Sigmoid colon (tissue), 7 donors: ENCODE data around the gene COL23A1. TPM values are rescaled to one million over a fixed set of nuclear protein-coding genes. Genes with fewer than 3 reads are reported as not detected.
A peak's percentile ranks its signal among the peaks of the same experiment; 100 is the strongest.

Source experiments
- DNase-seq: peaks from one replicate; pipeline ENCODE4 v3.0.0-alpha.2; 2019
- H3K27ac ChIP-seq, 4 donors: fragments of 200-600 bp; sonication (generic); one replicate each; pipeline ENCODE4 v1.5.1; 2016 to 2019; ENCODE audit warnings: mild to moderate bottlenecking in 1 of 4
- H3K27me3 ChIP-seq, 3 donors: fragments of 200-600 bp; sonication (generic); one replicate each; pipeline ENCODE4 v1.5.1; 2019; ENCODE audit warnings: mild to moderate bottlenecking in 1 of 3
- H3K36me3 ChIP-seq, 4 donors: fragments of 200-600 bp; sonication (generic); one replicate each; pipeline ENCODE4 v1.5.1; 2016 to 2019
- H3K4me1 ChIP-seq, 4 donors: fragments of 200-600 bp; sonication (generic); one replicate each; pipeline ENCODE4 v1.5.1; 2017 to 2019
- H3K4me3 ChIP-seq, 4 donors: fragments of 200-600 bp; sonication (generic); one replicate each; pipeline ENCODE4 v1.5.1; 2017 to 2019; ENCODE audit warnings: mild to moderate bottlenecking in 2 of 4, moderate library complexity in 1 of 4
- H3K9me3 ChIP-seq, 4 donors: fragments of 200-600 bp in 3 of 4; sonication (generic) in 3 of 4; one replicate each; pipeline versions ENCODE4 v1.5.1 to v1.6.1; 2013 to 2019
- CTCF ChIP-seq, 4 experiments: fragments of 450-650 bp in 3 of 4; fragments of 200-600 bp in 1 of 4; IDR thresholded peaks; one replicate each; pipeline ENCODE4 v1.5.1; 2016 to 2019; ENCODE audit warnings: antibody characterized with exemption in 4 of 4, mild to moderate bottlenecking in 3 of 4, moderate library complexity in 2 of 4
- EP300 ChIP-seq, 4 donors: sonication (generic); formaldehyde crosslinking; IDR thresholded peaks; one replicate each; pipeline ENCODE4 v1.6.1; 2017; ENCODE audit warnings: antibody characterized with exemption in 4 of 4
- POLR2A ChIP-seq, 2 donors: fragments of 450-650 bp; IDR thresholded peaks; one replicate each; pipeline ENCODE4 v1.6.1; 2016; ENCODE audit warnings: antibody characterized with exemption in 2 of 2, mild to moderate bottlenecking in 2 of 2, moderate library complexity in 2 of 2
- POLR2AphosphoS5 ChIP-seq, 4 donors: sonication (generic); formaldehyde crosslinking; IDR thresholded peaks; one replicate each; pipeline ENCODE4 v1.6.1; 2017; ENCODE audit warnings: antibody characterized with exemption in 4 of 4
- whole genome bisulfite sequencing, 2 donors: extraction: QIAGEN DNeasy Blood & Tissue Kit; methylation state at CpG; one replicate each; pipeline ENCODE4 v1.1.7; 2013; 5-methylcytosine and 5-hydroxymethylcytosine counted together
- intact Hi-C: fragments of 100-400 bp; cut with DNase I; formaldehyde crosslinking; loops from one replicate; pipeline ENCODE4 v1.15.1; 2023
- polyA plus RNA-seq, 3 donors: library from polyadenylated mRNA; stranded (reverse); fragments of 200-250 nt; gene quantifications; one replicate each; pipeline ENCODE4 v1.2.3, GENCODE V29; 2013
- total RNA-seq, 4 donors: library from RNA; depleted of rRNA; stranded (reverse); fragments of >200 nt; gene quantifications; one replicate each; pipeline ENCODE4 v1.1.0, GENCODE V29; 2016
- donor health status: healthy with polysubstance abuse.
- donor health status: Bipolar disorder and iron deficiency.
- donor health status: healthy.

COL23A1 gene
- total and polyA plus RNA-seq, 7 donors: 0.28 to 1.2 (median 0.57) TPM; not detected in 1

DNA sequence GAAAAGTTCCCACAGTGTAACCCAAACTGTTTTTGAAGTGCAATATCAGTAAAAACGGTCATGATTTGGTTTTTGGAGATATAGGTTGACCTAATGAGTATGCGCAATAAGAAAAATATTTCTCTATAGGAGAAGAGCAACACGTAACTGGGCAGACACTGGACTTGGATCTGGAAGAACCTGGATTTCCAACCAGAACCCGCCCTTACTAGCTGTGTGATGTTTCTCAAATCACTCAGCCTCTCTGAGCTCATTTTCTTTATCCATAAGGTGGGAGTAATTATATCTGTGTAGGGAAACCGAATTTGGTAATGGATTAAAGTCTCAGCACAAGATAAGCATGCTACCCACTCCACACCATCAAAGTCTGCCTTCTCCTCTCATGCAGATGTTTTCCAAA, 169.1 kb downstream of the COL23A1 start:
- WGBS, 2 donors: 63 to 73% methylated on average over 5 of the region's 5 CpGs
- Histone ChIP-seq H3K4me1 (no peaks in the 10 kb centered on the region), H3K27me3 (peaks cover 0 to 4% (median 0%) of the 10 kb centered on the region in 3 donors), H3K4me3 (no peak overlapping the region), H3K27ac (no peak overlapping the region), H3K36me3 (no peaks in the 10 kb centered on the region), H3K9me3 (no peaks in the 10 kb centered on the region)
- intact Hi-C loops: no loop called here
- TF ChIP-seq POLR2AphosphoS5 (IDR thresholded peaks at IDR 0.05) (no peak), CTCF (IDR thresholded peaks at IDR 0.05) (no peak), EP300 (IDR thresholded peaks at IDR 0.05) (no peak), POLR2A (IDR thresholded peaks at IDR 0.05) (no peak)
- no peak for DNase-seq

GRCh38 chr5:178420354-178420781, 169.8 kb downstream of the COL23A1 start:
- Histone ChIP-seq H3K27ac (no peak overlapping the region), H3K4me3 (no peak overlapping the region), H3K27me3 (peaks cover 0 to 4% (median 0%) of the 10 kb centered on the region in 3 donors), H3K36me3 (no peaks in the 10 kb centered on the region), H3K4me1 (no peaks in the 10 kb centered on the region), H3K9me3 (no peaks in the 10 kb centered on the region)
- TF ChIP-seq EP300 (IDR thresholded peaks at IDR 0.05) (no peak), POLR2A (IDR thresholded peaks at IDR 0.05) (no peak)
- no peak for DNase-seq
- WGBS, 2 donors: 46 to 48% methylated on average over 2 of the region's 3 CpGs
- intact Hi-C loops: no loop called here

DNA sequence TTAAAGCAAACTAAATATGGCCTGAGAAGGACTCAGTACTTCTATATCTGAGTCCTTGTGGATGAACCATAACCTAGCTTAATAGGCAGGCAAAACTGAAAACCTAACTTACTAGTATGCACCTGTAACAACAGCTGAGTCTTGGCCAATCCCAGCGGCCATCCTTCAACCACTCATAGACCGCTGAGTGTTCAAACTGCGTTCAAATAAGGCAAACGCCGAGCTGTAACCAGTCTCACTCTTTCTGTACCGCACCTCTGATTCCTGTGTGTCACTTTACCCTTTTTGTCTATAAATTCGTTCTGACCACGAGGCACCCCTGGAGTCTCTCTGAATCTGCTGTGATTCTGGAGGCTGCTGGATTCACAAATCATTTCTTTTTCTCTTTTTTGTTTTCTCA, 170.5 kb downstream of the COL23A1 start:
- no peaks in the 10 kb centered on the region for H3K9me3 ChIP-seq
- no peak for TF ChIP-seq CTCF (IDR thresholded peaks at IDR 0.05)
- TF ChIP-seq EP300 (IDR thresholded peaks at IDR 0.05): no peak
- TF ChIP-seq POLR2A (IDR thresholded peaks at IDR 0.05): no peak
- no peak for TF ChIP-seq POLR2AphosphoS5 (IDR thresholded peaks at IDR 0.05)
- no peaks in the 10 kb centered on the region for H3K36me3 ChIP-seq
- no peak overlapping the region for H3K27ac ChIP-seq
- peaks cover 0 to 4% (median 0%) of the 10 kb centered on the region in 3 donors for H3K27me3 ChIP-seq
- intact Hi-C loops: no loop called here
- no peak for DNase-seq
- no peaks in the 10 kb centered on the region for H3K4me1 ChIP-seq
- 45 to 67% methylated on average over 8 of the region's 8 CpGs for WGBS, 2 donors
- H3K4me3 ChIP-seq: no peak overlapping the region

DNA sequence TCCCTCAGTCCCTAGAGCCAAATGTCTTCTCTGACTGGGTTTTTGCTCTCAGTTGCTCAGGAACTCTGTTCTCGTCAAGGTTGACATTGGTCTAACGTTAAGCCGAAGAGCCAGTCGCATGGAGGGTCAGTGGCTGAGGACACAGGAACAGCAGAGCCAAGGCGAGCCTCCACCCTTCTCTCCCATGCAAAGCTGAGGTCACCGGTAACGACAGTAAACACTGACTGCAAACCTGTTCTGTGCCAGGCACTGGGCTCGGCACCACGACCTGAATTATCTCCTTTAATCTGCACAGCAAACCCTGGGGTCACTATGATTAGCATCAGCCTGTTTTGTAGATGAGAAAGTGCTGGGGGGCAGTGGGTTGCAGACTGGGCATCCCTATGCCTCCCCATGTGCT, 171.0 kb downstream of the COL23A1 start:
- Histone ChIP-seq H3K27ac (no peak overlapping the region), H3K36me3 (no peaks in the 10 kb centered on the region), H3K4me3 (no peak overlapping the region), H3K27me3 (peaks cover 0 to 4% (median 0%) of the 10 kb centered on the region in 3 donors), H3K9me3 (no peaks in the 10 kb centered on the region), H3K4me1 (no peaks in the 10 kb centered on the region)
- DNase-seq: peak; percentile 35
- no peak for TF ChIP-seq EP300 (IDR thresholded peaks at IDR 0.05)
- TF ChIP-seq POLR2AphosphoS5 (IDR thresholded peaks at IDR 0.05): no peak
- no peak for TF ChIP-seq CTCF (IDR thresholded peaks at IDR 0.05)
- no peak for TF ChIP-seq POLR2A (IDR thresholded peaks at IDR 0.05)
- 57 to 78% methylated on average over 9 of the region's 9 CpGs for WGBS, 2 donors
- intact Hi-C loops: no loop called here

DNA sequence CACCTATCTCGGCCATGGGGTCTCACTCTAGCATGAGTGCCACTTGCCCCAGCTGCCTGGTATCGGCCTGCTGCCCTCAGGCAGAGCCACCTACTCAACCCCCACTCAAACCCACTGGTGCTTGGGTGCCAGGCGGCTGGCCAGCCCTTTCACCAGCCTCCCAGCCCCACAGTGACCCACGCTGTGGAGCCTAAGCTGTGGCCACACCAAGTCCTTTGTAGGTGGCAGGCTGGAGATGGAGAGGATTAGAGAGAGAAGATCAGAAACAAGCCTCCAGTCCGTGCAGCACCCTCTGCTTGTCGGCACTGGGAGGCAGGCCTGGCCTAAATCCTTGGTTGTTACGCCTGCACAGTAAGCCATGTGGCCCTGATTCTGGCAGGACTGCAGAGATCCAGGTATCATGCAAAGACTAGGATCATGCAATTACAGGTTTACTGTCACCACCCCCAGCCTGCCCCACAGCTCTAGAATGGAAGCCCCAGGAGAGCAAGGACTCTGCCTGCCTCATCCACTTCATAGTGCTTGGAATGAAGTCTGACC, 171.7 kb downstream of the COL23A1 start:
- H3K27ac ChIP-seq: no peak overlapping the region
- peaks cover 0 to 4% (median 0%) of the 10 kb centered on the region in 3 donors for H3K27me3 ChIP-seq
- no peak overlapping the region for H3K4me3 ChIP-seq
- no peaks in the 10 kb centered on the region for H3K36me3 ChIP-seq
- no peak for TF ChIP-seq POLR2A (IDR thresholded peaks at IDR 0.05)
- no peak for TF ChIP-seq CTCF (IDR thresholded peaks at IDR 0.05)
- TF ChIP-seq POLR2AphosphoS5 (IDR thresholded peaks at IDR 0.05): no peak
- no peak for TF ChIP-seq EP300 (IDR thresholded peaks at IDR 0.05)
- no peaks in the 10 kb centered on the region for H3K4me1 ChIP-seq
- WGBS, 2 donors: 80 to 90% methylated on average over 7 of the region's 7 CpGs
- DNase-seq: peak; percentile 42
- intact Hi-C loops: no loop called here
- H3K9me3 ChIP-seq: no peaks in the 10 kb centered on the region
